ENCODE data around the gene UBE2B.
"Not testable (repeated sequence)": the region's sequence is repeated elsewhere in the genome, so short reads cannot be mapped to it uniquely, and the experiment has no call there.

Gene UBE2B

DNA sequence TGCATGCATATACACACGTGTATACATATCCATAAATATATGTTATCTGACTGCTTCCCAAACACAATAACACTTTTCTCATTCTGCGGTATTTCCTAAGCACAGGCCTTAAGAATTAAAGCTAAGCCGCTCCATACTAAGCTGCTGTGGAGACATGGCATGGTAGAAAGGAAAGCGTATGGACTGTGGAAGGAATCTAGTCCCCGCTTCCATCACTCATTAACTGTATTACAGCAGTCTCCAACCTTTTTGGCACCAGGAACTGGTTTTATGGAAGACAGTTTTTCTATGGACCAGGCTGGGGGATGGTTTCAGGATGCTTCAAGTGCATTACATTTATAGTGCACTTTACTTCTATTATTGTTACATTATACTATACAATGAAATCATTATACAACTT, 15.7 kb upstream of the UBE2B start:
- no peak overlapping the region for H3K4me3 ChIP-seq (ENCODE audit: control insufficient read depth, low read depth, low read length)
- no peak for TF ChIP-seq CTCF (conservative IDR thresholded peaks at IDR 0.05; ENCODE audit: control insufficient read depth, insufficient read depth, low read depth, low read length)
- no peak for DNase-seq (ENCODE audit: low read depth)

DNA sequence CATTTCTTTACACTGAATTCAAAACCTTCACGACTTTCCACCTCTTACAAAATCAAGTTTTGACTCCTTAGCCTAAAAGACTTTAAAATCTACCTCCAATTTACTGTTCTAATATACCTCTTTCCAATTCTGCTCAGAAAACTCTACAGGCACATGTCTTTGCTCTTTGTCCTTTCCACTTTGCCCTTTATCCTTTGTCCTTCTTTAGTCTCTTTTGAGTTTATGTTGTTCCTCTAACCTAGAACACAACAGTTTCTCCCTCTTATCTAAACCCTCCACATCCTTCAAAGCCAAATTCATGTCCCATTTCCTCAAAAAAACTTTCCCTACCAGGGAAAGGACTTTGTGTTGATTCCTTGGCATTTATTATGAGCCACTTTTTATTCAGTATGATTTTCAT, 5.8 kb upstream of the UBE2B start:
- no peak for DNase-seq (ENCODE audit: low read depth)
- no peak overlapping the region for H3K4me3 ChIP-seq (ENCODE audit: control insufficient read depth, low read depth, low read length)
- no peak for TF ChIP-seq CTCF (conservative IDR thresholded peaks at IDR 0.05; ENCODE audit: control insufficient read depth, insufficient read depth, low read depth, low read length)

- TF ChIP-seq CTCF (conservative IDR thresholded peaks at IDR 0.05; ENCODE audit: control insufficient read depth, insufficient read depth, low read depth, low read length): no peak
- peak overlapping the region; percentile 98 for H3K4me3 ChIP-seq (ENCODE audit: control insufficient read depth, low read depth, low read length)
- no peak for DNase-seq (ENCODE audit: low read depth)
Measured at GRCh38 chr5:134370311-134370870, 978 bp upstream of the UBE2B start.

DNA sequence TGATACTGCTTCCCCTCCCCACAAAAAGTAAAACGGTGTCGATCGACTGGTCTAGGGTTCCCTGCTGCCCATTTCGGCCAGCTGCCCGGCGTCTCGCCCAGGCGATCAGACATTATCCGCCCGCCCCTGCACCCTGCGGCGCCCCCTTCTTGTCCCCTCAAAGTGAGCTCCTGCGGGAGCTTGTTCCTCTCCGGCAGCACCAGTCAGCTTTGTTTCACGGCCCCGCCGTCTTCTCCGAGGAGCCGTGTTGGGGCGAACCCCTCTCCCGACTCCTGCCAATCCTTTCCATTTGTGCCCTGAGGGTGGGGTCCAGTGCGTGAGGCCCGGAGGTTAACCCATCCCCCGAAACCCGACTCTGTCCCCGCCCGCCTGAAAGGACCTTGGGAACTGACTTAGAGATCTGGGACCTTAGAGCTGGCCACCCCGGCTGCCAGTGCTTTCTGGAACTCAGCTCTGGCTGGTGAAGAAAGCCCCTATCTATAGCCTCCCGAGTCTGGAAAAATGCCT, 518 bp downstream of the UBE2B start:
- H3K4me3 ChIP-seq (ENCODE audit: control insufficient read depth, low read depth, low read length): peak overlapping the region; percentile 98
- DNase-seq (ENCODE audit: low read depth): peak; percentile 44
- TF ChIP-seq CTCF (conservative IDR thresholded peaks at IDR 0.05; ENCODE audit: control insufficient read depth, insufficient read depth, low read depth, low read length): no peak

DNA sequence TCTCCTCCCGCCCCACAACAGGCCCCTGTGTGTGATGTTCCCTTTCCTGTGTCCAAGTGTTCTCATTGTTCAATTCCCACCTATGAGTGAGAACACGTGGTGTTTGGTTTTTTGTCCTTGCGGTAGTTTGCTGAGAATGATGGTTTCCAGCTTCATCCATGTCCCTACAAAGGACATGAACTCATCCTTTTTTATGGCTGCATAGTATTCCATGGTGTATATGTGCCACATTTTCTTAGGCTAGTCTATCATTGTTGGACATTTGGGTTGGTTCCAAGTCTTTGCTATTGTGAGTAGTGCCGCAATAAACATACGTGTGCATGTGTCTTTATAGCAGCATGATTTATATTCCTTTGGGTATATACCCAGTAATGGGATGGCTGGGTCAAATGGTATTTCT, 2.3 kb downstream of the UBE2B start:
- not testable (repeated sequence) for H3K4me3 ChIP-seq (ENCODE audit: control insufficient read depth, low read depth, low read length)

DNA sequence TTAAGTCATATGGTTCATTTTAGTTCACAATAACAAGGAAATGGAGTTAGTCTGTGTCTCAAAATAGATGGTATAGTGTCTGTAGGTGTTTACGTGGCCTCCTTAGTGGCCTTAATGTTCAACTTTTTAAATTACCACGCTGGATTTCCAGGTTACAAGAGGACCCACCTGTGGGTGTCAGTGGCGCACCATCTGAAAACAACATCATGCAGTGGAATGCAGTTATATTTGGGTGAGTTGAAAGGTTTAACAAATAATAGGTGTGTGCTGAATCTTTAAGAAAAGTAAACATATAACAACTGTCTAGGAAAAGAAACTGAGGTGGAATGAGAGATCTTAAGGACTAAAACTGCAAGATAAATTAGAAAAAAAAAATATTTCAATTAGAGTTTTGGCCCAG, 2.9 kb downstream of the UBE2B start:
- DNase-seq (ENCODE audit: low read depth): no peak
- no peak for TF ChIP-seq CTCF (conservative IDR thresholded peaks at IDR 0.05; ENCODE audit: control insufficient read depth, insufficient read depth, low read depth, low read length)
- H3K4me3 ChIP-seq (ENCODE audit: control insufficient read depth, low read depth, low read length): no peak overlapping the region

More for the DNA sequence above, 2.3 kb downstream of the UBE2B start:
- DNase-seq (ENCODE audit: low read depth): not testable (repeated sequence)

- no peak for TF ChIP-seq CTCF (conservative IDR thresholded peaks at IDR 0.05; ENCODE audit: control insufficient read depth, insufficient read depth, low read depth, low read length)
- DNase-seq (ENCODE audit: low read depth): no peak
- no peak overlapping the region for H3K4me3 ChIP-seq (ENCODE audit: control insufficient read depth, low read depth, low read length)
Measured at GRCh38 chr5:134380346-134380745, 9.0 kb downstream of the UBE2B start.

- DNase-seq (ENCODE audit: low read depth); H3K4me3 ChIP-seq (ENCODE audit: control insufficient read depth, low read depth, low read length): not testable (repeated sequence)
Measured at GRCh38 chr5:134382204-134382603, 10.8 kb downstream of the UBE2B start.
